Suppressor macrophage (primary cell): ENCODE results near the gene CTDP1.

Experiments
- DNase-seq, 4 experiments: peaks; one replicate each; pipeline ENCODE4 v3.0.0-alpha.2; 2020 to 2022

Gene CTDP1

GRCh38 chr18:79799619-79800370 is 120.2 kb downstream of the CTDP1 start:
- peak in 3 of 4 experiments; percentile 34 to 52 (median 36) for DNase-seq

- no peak for DNase-seq
Measured at GRCh38 chr18:79800371-79801180, 121.0 kb downstream of the CTDP1 start.

DNA sequence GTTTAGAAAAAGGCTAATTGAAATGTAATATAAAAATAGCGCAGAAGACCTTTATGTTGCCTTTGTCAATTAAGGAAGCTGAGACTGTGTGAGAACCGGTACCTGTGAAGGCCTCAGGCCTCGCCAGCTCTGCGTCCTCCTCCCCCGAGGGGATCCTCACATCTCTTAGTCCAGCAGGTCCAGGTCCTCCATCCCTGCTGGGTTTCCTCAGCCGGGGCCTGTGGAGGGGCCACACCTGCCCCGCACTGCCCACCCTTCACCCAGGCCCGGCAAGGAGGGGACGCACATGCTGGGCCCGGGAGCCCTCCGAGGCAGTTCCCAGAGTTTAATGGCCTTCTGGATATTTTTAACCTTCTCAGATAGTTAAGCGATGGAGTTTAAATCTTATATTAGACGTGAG is 121.6 kb downstream of the CTDP1 start:
- DNase-seq = no peak

- DNase-seq = no peak
Measured at GRCh38 chr18:79801641-79802040, 122.0 kb downstream of the CTDP1 start.

DNA sequence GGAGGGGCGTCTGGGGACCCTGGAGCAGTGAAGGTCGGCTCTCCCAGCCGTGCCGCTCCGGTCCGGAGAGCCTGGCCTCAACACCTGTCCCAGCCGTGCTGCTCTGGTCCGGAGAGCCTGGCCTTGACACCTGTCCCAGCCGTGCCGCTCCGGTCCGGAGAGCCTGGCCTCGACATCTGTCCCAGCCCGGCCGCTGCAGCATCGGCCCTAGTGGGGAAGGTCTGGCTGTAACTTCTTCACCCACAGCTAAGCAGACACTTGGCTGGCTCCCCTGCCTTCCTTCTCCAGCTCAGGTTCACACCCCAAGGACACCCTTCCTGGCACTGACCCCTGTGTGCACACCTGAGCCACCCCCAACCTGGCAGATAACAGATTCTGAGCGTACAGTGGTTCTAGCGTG is 122.7 kb downstream of the CTDP1 start:
- no peak for DNase-seq

- DNase-seq = no peak
Measured at GRCh38 chr18:79803611-79804051, 124.0 kb downstream of the CTDP1 start.
